HG03342 (cell line): ENCODE measurements around the gene GAD2.
"Not testable (repeated sequence)": the region's sequence is repeated elsewhere in the genome, so short reads cannot be mapped to it uniquely, and the experiment has no call there.

Experiments
- ATAC-seq: cut with Tn5 transposase; IDR thresholded peaks from one replicate; pipeline ENCODE4 v1.9.1; 2021; ENCODE audit warnings: mild to moderate bottlenecking, moderate library complexity; ENCODE audit not compliant: unreplicated experiment

The GAD2 gene

GRCh38 chr10:26314265-26315013 lies 97.9 kb downstream of the GAD2 start:
- no peak for ATAC-seq

GRCh38 chr10:26318672-26319071 lies 102.1 kb downstream of the GAD2 start:
- ATAC-seq, result no peak

GRCh38 chr10:26323219-26323618 lies 106.6 kb downstream of the GAD2 start:
- ATAC-seq, result no peak

- ATAC-seq, result no peak
Observed at GRCh38 chr10:26326851-26327250, 110.3 kb downstream of the GAD2 start.

GRCh38 chr10:26327811-26328210 lies 111.2 kb downstream of the GAD2 start:
- no peak for ATAC-seq

GRCh38 chr10:26331371-26331770 lies 114.8 kb downstream of the GAD2 start:
- ATAC-seq, result no peak

- no peak for ATAC-seq
Observed at GRCh38 chr10:26334232-26334931, 117.8 kb downstream of the GAD2 start.

- ATAC-seq, result peak; percentile 75
Observed at GRCh38 chr10:26334932-26335573, 118.5 kb downstream of the GAD2 start.

- peak; percentile 58 for ATAC-seq
Observed at GRCh38 chr10:26335574-26336093, 119.1 kb downstream of the GAD2 start.

GRCh38 chr10:26336979-26337378 lies 120.4 kb downstream of the GAD2 start:
- no peak for ATAC-seq

- no peak for ATAC-seq
Observed at GRCh38 chr10:26341701-26342100, 125.1 kb downstream of the GAD2 start.

GRCh38 chr10:26348821-26349417 lies 132.3 kb downstream of the GAD2 start:
- not testable (repeated sequence) for ATAC-seq
